ENCODE data around the gene ZDHHC17. TPM values are rescaled to one million over a fixed set of nuclear protein-coding genes. Genes with fewer than 3 reads are reported as not detected.

The ZDHHC17 gene
- 140 and 141 TPM in 2 replicates for total RNA-seq
- 15.6 and 30.5 TPM in 2 replicates for polyA plus RNA-seq
- polyA plus RNA-seq (2012): 9.9 and 16.9 TPM in 2 replicates
- 3.0 and 33.7 TPM in 2 replicates for polyA minus RNA-seq (ENCODE audit: low replicate concordance)

GRCh38 chr12:76763746-76764675 is at the start of gene ZDHHC17:
ZDHHC17 (plus strand) TSS chr12:76764115; CDS start chr12:76764237, 122 bp downstream.
- peak within 1 kb of the TSS; percentile 96 for H3K9ac ChIP-seq (ENCODE audit: insufficient read depth, low read length)
- peak within 1 kb of the TSS; percentile 77 for H3K4me2 ChIP-seq (ENCODE audit: extremely low read depth, insufficient read depth, low read length)
- no peaks in the 10 kb centered on the region for H3K36me3 ChIP-seq (ENCODE audit: control insufficient read depth, insufficient read depth, low read length)
- DNase-seq (ENCODE audit: low read depth in 2 of 2): peak; percentile 89 to 92
- H3K79me2 ChIP-seq (ENCODE audit: control insufficient read depth, insufficient read depth, low read length): peaks cover 41% of the 10 kb centered on the region
- TF ChIP-seq CTCF (conservative IDR thresholded peaks at IDR 0.05 in 1 of 2, IDR thresholded peaks at IDR 0.05 in 1 of 2; ENCODE audit: low read depth in 1 of 2, low read length in 2 of 2) (no peak), EZH2 (IDR thresholded peaks at IDR 0.05; ENCODE audit: low read length, missing control alignments) (no peak)
- H3K9me3 ChIP-seq (ENCODE audit: control insufficient read depth, insufficient read depth, low read depth, low read length): no peaks in the 10 kb centered on the region
- no peaks in the 10 kb centered on the region for H4K20me1 ChIP-seq (ENCODE audit: control insufficient read depth, extremely low read depth, insufficient read depth, low read length)
- H2AFZ ChIP-seq (ENCODE audit: low read length): peak within 1 kb of the TSS; percentile 98
- H3K27ac ChIP-seq (ENCODE audit: insufficient read depth, low read length): peak within 1 kb of the TSS; percentile 94
- no peaks in the 10 kb centered on the region for H3K4me1 ChIP-seq (ENCODE audit: control insufficient read depth, extremely low read depth, insufficient read depth, low read length)
- H3K27me3 ChIP-seq (ENCODE audit: control insufficient read depth, insufficient read depth, low read length): no peaks in the 10 kb centered on the region
- H3K4me3 ChIP-seq (replicated peaks in 1 of 4; ENCODE audit: control extremely low read depth in 1 of 4, insufficient read depth in 1 of 4, low read depth in 3 of 4, low read length in 4 of 4): peak within 1 kb of the TSS; percentile 70 to 82 (median 80)

- Histone ChIP-seq H2AFZ (ENCODE audit: low read length) (no peak overlapping the region), H4K20me1 (ENCODE audit: control insufficient read depth, extremely low read depth, insufficient read depth, low read length) (no peaks in the 10 kb centered on the region), H3K4me2 (ENCODE audit: extremely low read depth, insufficient read depth, low read length) (no peak overlapping the region), H3K4me1 (ENCODE audit: control insufficient read depth, extremely low read depth, insufficient read depth, low read length) (peaks cover under 1% of the 10 kb centered on the region), H3K4me3 (replicated peaks in 1 of 4; ENCODE audit: control extremely low read depth in 1 of 4, insufficient read depth in 1 of 4, low read depth in 3 of 4, low read length in 4 of 4) (no peak overlapping the region), H3K9ac (ENCODE audit: insufficient read depth, low read length) (no peak overlapping the region), H3K9me3 (ENCODE audit: control insufficient read depth, insufficient read depth, low read depth, low read length) (no peaks in the 10 kb centered on the region), H3K79me2 (ENCODE audit: control insufficient read depth, insufficient read depth, low read length) (no peaks in the 10 kb centered on the region), H3K36me3 (ENCODE audit: control insufficient read depth, insufficient read depth, low read length) (no peaks in the 10 kb centered on the region), H3K27me3 (ENCODE audit: control insufficient read depth, insufficient read depth, low read length) (no peaks in the 10 kb centered on the region), H3K27ac (ENCODE audit: insufficient read depth, low read length) (no peak overlapping the region)
- no peak for TF ChIP-seq CTCF (conservative IDR thresholded peaks at IDR 0.05 in 1 of 2, IDR thresholded peaks at IDR 0.05 in 1 of 2; ENCODE audit: low read depth in 1 of 2, low read length in 2 of 2)
- TF ChIP-seq EZH2 (IDR thresholded peaks at IDR 0.05; ENCODE audit: low read length, missing control alignments): no peak
- DNase-seq (ENCODE audit: low read depth in 2 of 2): no peak
Measured at GRCh38 chr12:76714415-76714814, 49.5 kb upstream of the ZDHHC17 start.

- Histone ChIP-seq H3K4me1 (ENCODE audit: control insufficient read depth, extremely low read depth, insufficient read depth, low read length) (peaks cover 4% of the 10 kb centered on the region), H2AFZ (ENCODE audit: low read length) (no peak overlapping the region), H4K20me1 (ENCODE audit: control insufficient read depth, extremely low read depth, insufficient read depth, low read length) (no peaks in the 10 kb centered on the region), H3K79me2 (ENCODE audit: control insufficient read depth, insufficient read depth, low read length) (no peaks in the 10 kb centered on the region), H3K4me2 (ENCODE audit: extremely low read depth, insufficient read depth, low read length) (no peak overlapping the region), H3K4me3 (replicated peaks in 1 of 4; ENCODE audit: control extremely low read depth in 1 of 4, insufficient read depth in 1 of 4, low read depth in 3 of 4, low read length in 4 of 4) (no peak overlapping the region), H3K36me3 (ENCODE audit: control insufficient read depth, insufficient read depth, low read length) (no peaks in the 10 kb centered on the region), H3K9ac (ENCODE audit: insufficient read depth, low read length) (no peak overlapping the region), H3K9me3 (ENCODE audit: control insufficient read depth, insufficient read depth, low read depth, low read length) (no peaks in the 10 kb centered on the region), H3K27ac (ENCODE audit: insufficient read depth, low read length) (no peak overlapping the region), H3K27me3 (ENCODE audit: control insufficient read depth, insufficient read depth, low read length) (no peaks in the 10 kb centered on the region)
- TF ChIP-seq EZH2 (IDR thresholded peaks at IDR 0.05; ENCODE audit: low read length, missing control alignments) (no peak), CTCF (conservative IDR thresholded peaks at IDR 0.05 in 1 of 2, IDR thresholded peaks at IDR 0.05 in 1 of 2; ENCODE audit: low read depth in 1 of 2, low read length in 2 of 2) (no peak)
- DNase-seq (ENCODE audit: low read depth in 2 of 2): no peak
Measured at GRCh38 chr12:76714861-76715260, 49.1 kb upstream of the ZDHHC17 start.
